Loucy (cell line): ENCODE results near the gene RPL35A.

Experiments
- H2AFZ ChIP-seq: fragments of 200-600 bp; sonication (generic); 2 replicates; pipeline ENCODE4 v1.6.0; 2016; ENCODE audit warnings: antibody characterized with exemption, mild to moderate bottlenecking, low read length, moderate library complexity
- H3F3A ChIP-seq: fragments of 200-600 bp; 2 replicates; pipeline ENCODE4 v1.6.0; 2016; ENCODE audit warnings: antibody characterized with exemption, low read depth, mild to moderate bottlenecking
- H3K27me3 ChIP-seq: fragments of 200-600 bp; sonication (generic); 2 replicates; pipeline ENCODE4 v1.6.1; 2014; ENCODE audit warnings: low read length, mild to moderate bottlenecking; ENCODE audit not compliant: insufficient read depth, poor library complexity, severe bottlenecking
- H3K36me3 ChIP-seq: fragments of 200-600 bp; sonication (generic); 2 replicates; pipeline ENCODE4 v1.6.1; 2016; ENCODE audit warnings: low read length; ENCODE audit not compliant: insufficient read depth
- H3K4me1 ChIP-seq: fragments of 200-600 bp; sonication (generic); 2 replicates; pipeline ENCODE4 v1.5.1; 2014; ENCODE audit warnings: low read length, mild to moderate bottlenecking; ENCODE audit not compliant: insufficient read depth, poor library complexity, severe bottlenecking
- H3K4me2 ChIP-seq: fragments of 200-600 bp; sonication (generic); 2 replicates; pipeline ENCODE4 v1.6.0; 2014; ENCODE audit warnings: antibody characterized with exemption, low read length, low read depth, mild to moderate bottlenecking; ENCODE audit not compliant: poor library complexity, severe bottlenecking
- H3K4me3 ChIP-seq: fragments of 200-600 bp; sonication (generic); 2 replicates; pipeline ENCODE4 v1.5.1; 2014; ENCODE audit warnings: low read length, mild to moderate bottlenecking, mixed read lengths; ENCODE audit not compliant: poor library complexity, severe bottlenecking
- H3K79me2 ChIP-seq: fragments of 200-600 bp; sonication (generic); 2 replicates; pipeline ENCODE4 v1.6.1; 2014; ENCODE audit warnings: low read length; ENCODE audit not compliant: insufficient read depth
- H3K9ac ChIP-seq: fragments of 200-600 bp; sonication (generic); 2 replicates; pipeline ENCODE4 v1.6.0; 2014; ENCODE audit warnings: mild to moderate bottlenecking, low read depth, low read length, moderate library complexity; ENCODE audit not compliant: poor library complexity, severe bottlenecking
- H3K9me2 ChIP-seq: fragments of 200-600 bp; sonication (generic); replicated peaks from 2 replicates; pipeline ENCODE4 v1.6.1; 2016; ENCODE audit warnings: low read depth, low read length, mixed read lengths
- H3K9me3 ChIP-seq: fragments of 200-600 bp; sonication (generic); 2 replicates; pipeline ENCODE4 v1.6.1; 2014; ENCODE audit warnings: mild to moderate bottlenecking, antibody characterized with exemption, low read length, low read depth; ENCODE audit not compliant: insufficient read depth
- H4K20me1 ChIP-seq: fragments of 200-600 bp; sonication (generic); 2 replicates; pipeline ENCODE4 v1.6.0; 2014; ENCODE audit warnings: antibody characterized with exemption, low read length, mild to moderate bottlenecking; ENCODE audit not compliant: insufficient read depth, poor library complexity, severe bottlenecking
- CTCF ChIP-seq: fragments of 200-600 bp; sonication (generic); conservative IDR thresholded peaks from 2 replicates; pipeline ENCODE4 v1.5.1; 2014; ENCODE audit warnings: mild to moderate bottlenecking, antibody characterized with exemption, low read length
- EZH2phosphoT487 ChIP-seq: fragments of 200-600 bp; IDR thresholded peaks from 2 replicates; pipeline ENCODE4 v1.6.1; 2018; ENCODE audit warnings: antibody characterized with exemption, mild to moderate bottlenecking, moderate library complexity, borderline replicate concordance

RPL35A gene

GRCh38 chr3:197942956-197943556, 6.9 kb upstream of the RPL35A start:
- no peak overlapping the region for H2AFZ ChIP-seq
- H3K36me3 ChIP-seq: no peaks in the 10 kb centered on the region

GRCh38 chr3:197949191-197949777, 706 bp upstream of the RPL35A start:
- H3F3A ChIP-seq: no peaks in the 10 kb centered on the region
- no peaks in the 10 kb centered on the region for H3K9me2 ChIP-seq
- peaks cover 19% of the 10 kb centered on the region for H3K36me3 ChIP-seq
- H3K4me3 ChIP-seq: peak overlapping the region; percentile 92
- peaks cover 39% of the 10 kb centered on the region for H4K20me1 ChIP-seq
- no peak for TF ChIP-seq EZH2phosphoT487
- TF ChIP-seq CTCF: no peak
- H3K9me3 ChIP-seq: no peaks in the 10 kb centered on the region
- H3K27me3 ChIP-seq: peaks cover 8% of the 10 kb centered on the region
- H3K4me1 ChIP-seq: peaks cover 23% of the 10 kb centered on the region
- peaks cover 43% of the 10 kb centered on the region for H3K79me2 ChIP-seq
- H3K4me2 ChIP-seq: peak overlapping the region; percentile 86
- peak overlapping the region; percentile 50 for H2AFZ ChIP-seq
- H3K9ac ChIP-seq: peak overlapping the region; percentile 96

More at GRCh38 chr3:197942956-197943556, 6.9 kb upstream of the RPL35A start:
- H4K20me1 ChIP-seq: no peaks in the 10 kb centered on the region
- H3K4me1 ChIP-seq: peaks cover 6% of the 10 kb centered on the region
- no peak overlapping the region for H3K9ac ChIP-seq
- H3K4me3 ChIP-seq: no peak overlapping the region
- TF ChIP-seq EZH2phosphoT487 (no peak), CTCF (peak; percentile 85)
- no peaks in the 10 kb centered on the region for H3K79me2 ChIP-seq
- H3F3A ChIP-seq: no peaks in the 10 kb centered on the region
- no peak overlapping the region for H3K4me2 ChIP-seq
- no peaks in the 10 kb centered on the region for H3K9me2 ChIP-seq
- H3K9me3 ChIP-seq: no peaks in the 10 kb centered on the region
- no peaks in the 10 kb centered on the region for H3K27me3 ChIP-seq

- Histone ChIP-seq H4K20me1 (peaks cover 53% of the 10 kb centered on the region), H3K4me2 (peak overlapping the region; percentile 86), H3K79me2 (peaks cover 56% of the 10 kb centered on the region), H3K9me2 (no peaks in the 10 kb centered on the region), H3K27me3 (peaks cover 8% of the 10 kb centered on the region), H3K36me3 (peaks cover 33% of the 10 kb centered on the region), H3K4me1 (peaks cover 29% of the 10 kb centered on the region), H3K9me3 (no peaks in the 10 kb centered on the region), H3K9ac (peak overlapping the region; percentile 96), H2AFZ (no peak overlapping the region), H3F3A (no peaks in the 10 kb centered on the region), H3K4me3 (peak overlapping the region; percentile 92)
- TF ChIP-seq CTCF (no peak), EZH2phosphoT487 (no peak)
These were observed 679 bp downstream of the RPL35A start for GRCh38 chr3:197950677-197951061.
